Measurements from ENCODE around the gene MRPS6.

The MRPS6 gene

GRCh38 chr21:34148826-34149558 is 75.6 kb downstream of the MRPS6 start:
- no peak for TF ChIP-seq CTCF (IDR thresholded peaks at IDR 0.05)

GRCh38 chr21:34152500-34152899 is 79.1 kb downstream of the MRPS6 start:
- TF ChIP-seq CTCF (IDR thresholded peaks at IDR 0.05), result no peak

GRCh38 chr21:34154878-34155277 is 81.5 kb downstream of the MRPS6 start:
- no peak for TF ChIP-seq CTCF (IDR thresholded peaks at IDR 0.05)

- no peak for TF ChIP-seq CTCF (IDR thresholded peaks at IDR 0.05)
These were observed 83.6 kb downstream of the MRPS6 start for GRCh38 chr21:34156957-34157356.

GRCh38 chr21:34157521-34157920 is 84.1 kb downstream of the MRPS6 start:
- TF ChIP-seq CTCF (IDR thresholded peaks at IDR 0.05), result no peak

GRCh38 chr21:34158866-34159835 is 85.8 kb downstream of the MRPS6 start:
- TF ChIP-seq CTCF (IDR thresholded peaks at IDR 0.05), result no peak

GRCh38 chr21:34166468-34166867 is 93.1 kb downstream of the MRPS6 start:
- TF ChIP-seq CTCF (IDR thresholded peaks at IDR 0.05), result no peak
